ENCODE results near the gene ABCC6.

The ABCC6 gene

DNA sequence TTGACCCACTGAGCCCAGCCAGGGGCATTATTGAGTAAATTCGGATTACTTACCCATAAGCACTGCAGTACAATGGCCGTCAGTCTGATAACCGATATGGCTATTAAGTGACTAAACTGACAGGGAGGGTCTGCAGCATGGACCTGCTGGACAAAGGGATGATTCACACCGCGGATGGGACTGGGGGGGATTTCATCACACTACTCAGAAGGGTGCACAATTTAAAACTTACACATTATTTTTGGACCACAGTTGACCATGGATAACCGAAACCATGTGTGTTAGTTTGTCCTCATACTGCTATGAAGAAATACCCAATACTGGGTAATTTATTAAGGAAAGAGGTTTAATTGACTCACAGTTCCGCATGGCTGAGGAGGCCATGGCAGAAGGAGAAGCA, 106.5 kb downstream of the ABCC6 start:
- ChIA-PET POLR2A (ENCODE audit: low non-redundant PET) (no interaction called here), CTCF (no interaction called here)
- DNase-seq (ENCODE audit: low spot score): no peak
- TF ChIP-seq, protein P1, sequence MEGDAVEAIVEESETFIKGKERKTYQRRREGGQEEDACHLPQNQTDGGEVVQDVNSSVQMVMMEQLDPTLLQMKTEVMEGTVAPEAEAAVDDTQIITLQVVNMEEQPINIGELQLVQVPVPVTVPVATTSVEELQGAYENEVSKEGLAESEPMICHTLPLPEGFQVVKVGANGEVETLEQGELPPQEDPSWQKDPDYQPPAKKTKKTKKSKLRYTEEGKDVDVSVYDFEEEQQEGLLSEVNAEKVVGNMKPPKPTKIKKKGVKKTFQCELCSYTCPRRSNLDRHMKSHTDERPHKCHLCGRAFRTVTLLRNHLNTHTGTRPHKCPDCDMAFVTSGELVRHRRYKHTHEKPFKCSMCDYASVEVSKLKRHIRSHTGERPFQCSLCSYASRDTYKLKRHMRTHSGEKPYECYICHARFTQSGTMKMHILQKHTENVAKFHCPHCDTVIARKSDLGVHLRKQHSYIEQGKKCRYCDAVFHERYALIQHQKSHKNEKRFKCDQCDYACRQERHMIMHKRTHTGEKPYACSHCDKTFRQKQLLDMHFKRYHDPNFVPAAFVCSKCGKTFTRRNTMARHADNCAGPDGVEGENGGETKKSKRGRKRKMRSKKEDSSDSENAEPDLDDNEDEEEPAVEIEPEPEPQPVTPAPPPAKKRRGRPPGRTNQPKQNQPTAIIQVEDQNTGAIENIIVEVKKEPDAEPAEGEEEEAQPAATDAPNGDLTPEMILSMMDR (conservative IDR thresholded peaks at IDR 0.05; ENCODE audit: low read depth): no peak
- no peak overlapping the region for H3K27ac ChIP-seq

DNA sequence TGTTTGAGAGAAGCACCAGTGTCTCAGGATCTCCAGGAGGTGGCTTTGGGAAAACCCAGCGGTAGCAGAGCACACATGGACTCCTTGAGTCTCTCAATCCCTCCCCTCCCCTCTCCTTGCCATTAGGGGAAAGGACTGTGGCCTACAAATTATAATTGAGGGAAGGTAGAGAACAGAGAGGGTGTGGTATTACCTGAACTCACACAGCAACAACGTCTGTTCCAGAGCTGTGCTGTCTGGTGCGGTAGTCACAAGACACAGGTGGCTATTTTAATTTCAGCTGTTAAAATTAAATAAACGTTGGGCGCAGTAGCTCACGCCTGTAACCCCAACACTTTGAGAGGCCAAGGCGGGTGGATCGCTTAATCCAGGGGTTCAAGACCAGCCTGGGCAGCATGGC, 110.2 kb downstream of the ABCC6 start:
- DNase-seq (ENCODE audit: low spot score): no peak
- H3K27ac ChIP-seq: no peak overlapping the region
- TF ChIP-seq, protein P1 (conservative IDR thresholded peaks at IDR 0.05; ENCODE audit: low read depth): no peak
- ChIA-PET POLR2A (ENCODE audit: low non-redundant PET) (no interaction called here), CTCF (no interaction called here)

DNA sequence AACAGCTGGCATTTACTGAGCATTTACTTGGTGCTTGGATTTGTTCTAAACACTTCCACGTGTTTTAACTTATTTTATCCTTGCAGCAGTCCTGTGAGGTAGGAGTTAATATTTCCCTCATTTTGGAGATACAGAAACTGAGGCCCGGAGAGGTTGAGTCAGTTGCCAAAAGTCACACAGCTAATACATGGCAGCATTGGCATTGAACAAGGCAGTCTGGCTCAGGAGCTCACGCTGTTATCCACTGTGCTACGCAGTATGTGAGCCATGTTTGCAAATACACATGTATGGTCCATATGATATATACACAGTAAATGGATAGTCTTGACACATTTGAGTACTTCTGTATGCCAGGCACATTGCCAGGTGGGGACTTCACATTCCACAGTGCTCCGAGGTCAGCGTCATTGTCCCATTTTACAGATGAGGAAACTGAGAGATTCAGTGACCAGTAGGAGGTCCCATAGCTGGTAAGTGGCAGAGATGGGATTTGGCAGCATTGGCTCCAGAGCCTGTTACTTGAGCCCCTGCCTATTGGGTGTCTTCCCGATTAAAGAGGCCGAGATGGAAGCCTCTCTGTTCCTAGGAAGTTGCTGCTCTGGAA, 110.7 kb downstream of the ABCC6 start:
- TF ChIP-seq, protein P1 (conservative IDR thresholded peaks at IDR 0.05; ENCODE audit: low read depth): no peak
- H3K27ac ChIP-seq: no peak overlapping the region
- DNase-seq (ENCODE audit: low spot score): no peak
- ChIA-PET POLR2A (ENCODE audit: low non-redundant PET) (no interaction called here), CTCF (no interaction called here)

DNA sequence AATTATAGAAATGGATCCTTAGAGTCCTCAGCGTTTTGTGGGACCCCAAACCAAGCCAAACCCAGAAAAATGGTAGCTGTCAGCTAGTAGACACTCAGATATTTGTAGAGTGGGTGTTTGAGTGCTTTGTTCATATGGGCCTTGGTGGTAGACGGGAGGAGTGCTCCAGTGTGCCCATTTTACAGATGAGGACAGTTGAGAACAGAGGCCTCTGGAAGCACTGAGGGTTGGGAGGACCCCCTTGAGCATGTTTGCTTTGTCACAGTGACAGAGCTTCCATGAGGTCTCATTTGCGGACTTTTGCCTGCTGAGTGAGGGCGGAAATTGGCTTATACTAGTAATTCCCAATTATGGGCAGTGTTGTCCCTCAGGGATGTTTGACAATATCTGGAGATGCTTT, 111.7 kb downstream of the ABCC6 start:
- CTCF ChIA-PET: interaction anchor here (0.5 to 0.7 kb wide), 2 partner anchors 1275 to 1556 kb away, joined by 4 read pairs; no protein-coding TSS in a partner anchor
- no peak for DNase-seq (ENCODE audit: low spot score)
- POLR2A ChIA-PET (ENCODE audit: low non-redundant PET): no interaction called here
- TF ChIP-seq, protein P1 (conservative IDR thresholded peaks at IDR 0.05; ENCODE audit: low read depth): no peak
- H3K27ac ChIP-seq: no peak overlapping the region

DNA sequence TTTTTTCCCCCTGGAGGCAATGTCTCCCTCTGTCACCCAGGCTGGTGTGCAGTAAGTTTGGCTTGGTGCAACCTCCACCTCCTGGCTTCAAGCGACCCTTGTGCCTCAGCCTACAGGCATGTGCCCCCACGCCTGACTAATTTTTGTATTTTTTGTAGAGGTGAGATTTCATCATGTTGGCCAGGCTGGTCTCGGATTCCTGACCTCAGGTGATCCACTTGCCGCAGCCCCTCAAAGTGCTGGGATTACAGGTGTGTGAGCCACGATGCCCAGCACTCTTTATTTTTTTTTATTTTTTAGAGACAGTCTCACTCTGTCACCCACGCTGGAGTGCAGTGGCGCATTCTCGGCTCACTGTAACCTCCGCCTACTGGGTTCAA, 113.2 kb downstream of the ABCC6 start:
- CTCF ChIA-PET: interaction anchor here (1.0 kb wide), 1 partner anchor 10 kb away, joined by 3 read pairs; no protein-coding TSS in a partner anchor
- no peak for DNase-seq (ENCODE audit: low spot score)
- H3K27ac ChIP-seq: 0 out of 2 replicates have a peak overlapping the region, but pooled peaks have one; percentile 3
- TF ChIP-seq, protein P1 (conservative IDR thresholded peaks at IDR 0.05; ENCODE audit: low read depth): no peak
- POLR2A ChIA-PET (ENCODE audit: low non-redundant PET): no interaction called here

- CTCF ChIA-PET: interaction anchor here (0.6 to 1.0 kb wide), 2 partner anchors 11 to 343 kb away, joined by 3 read pairs; no protein-coding TSS in a partner anchor
- H3K27ac ChIP-seq: 0 out of 2 replicates have a peak overlapping the region, but pooled peaks have one; percentile 3
- TF ChIP-seq, protein P1 (conservative IDR thresholded peaks at IDR 0.05; ENCODE audit: low read depth): no peak
- POLR2A ChIA-PET (ENCODE audit: low non-redundant PET): no interaction called here
- no peak for DNase-seq (ENCODE audit: low spot score)
Observed at GRCh38 chr16:16109453-16110110, 113.7 kb downstream of the ABCC6 start.
